Smooth muscle cell (in vitro differentiated cells): ENCODE data around the gene TRAF2. TPM values are rescaled to one million over a fixed set of nuclear protein-coding genes. Genes with fewer than 3 reads are reported as not detected.

ENCODE experiments used
- DNase-seq: peaks from one replicate; lab custom pipeline; 2025; ENCODE audit not compliant: unreplicated experiment; lab: John Stamatoyannopoulos, UW
- H2AFZ ChIP-seq: fragments of 200-600 bp; sonication (generic); 2 replicates; pipeline ENCODE4 v1.6.0; 2016; ENCODE audit warnings: antibody characterized with exemption, low read depth, mild to moderate bottlenecking
- H3F3A ChIP-seq: fragments of 200-600 bp; sonication (generic); 2 replicates; pipeline ENCODE4 v1.6.0; 2017; ENCODE audit warnings: antibody characterized with exemption, low read depth
- H3K27ac ChIP-seq: fragments of 200-600 bp; sonication (generic); 2 replicates; pipeline ENCODE4 v1.5.1; 2016; ENCODE audit warnings: low read depth, mild to moderate bottlenecking
- H3K27me3 ChIP-seq: fragments of 200-600 bp; sonication (generic); 2 replicates; pipeline ENCODE4 v1.6.1; 2016; ENCODE audit warnings: low read depth, mild to moderate bottlenecking
- H3K36me3 ChIP-seq: fragments of 200-600 bp; sonication (generic); 2 replicates; pipeline ENCODE4 v1.5.1; 2016; ENCODE audit warnings: low read depth
- H3K4me1 ChIP-seq: fragments of 200-600 bp; sonication (generic); 2 replicates; pipeline ENCODE4 v1.5.1; 2016; ENCODE audit warnings: low read depth
- H3K4me2 ChIP-seq: fragments of 200-600 bp; sonication (generic); 2 replicates; pipeline ENCODE4 v1.6.0; 2016; ENCODE audit warnings: mild to moderate bottlenecking
- H3K4me3 ChIP-seq: fragments of 200-600 bp; sonication (generic); 2 replicates; pipeline ENCODE4 v1.5.1; 2016; ENCODE audit warnings: mild to moderate bottlenecking
- H3K79me2 ChIP-seq: fragments of 200-600 bp; sonication (generic); 2 replicates; pipeline ENCODE4 v1.6.0; 2016; ENCODE audit warnings: low read depth, mild to moderate bottlenecking
- H3K9ac ChIP-seq: fragments of 200-600 bp; sonication (generic); 2 replicates; pipeline ENCODE4 v1.6.0; 2016; ENCODE audit warnings: low read depth
- H3K9me3 ChIP-seq: fragments of 200-600 bp; sonication (generic); replicated peaks from 2 replicates; pipeline ENCODE4 v1.5.1; 2016; ENCODE audit warnings: low read depth
- H4K20me1 ChIP-seq: fragments of 200-600 bp; sonication (generic); 2 replicates; pipeline ENCODE4 v1.6.0; 2016; ENCODE audit warnings: low read depth
- WGBS: methylation state at CpG from one replicate; pipeline ENCODE4 v1.1.7; 2016; ENCODE audit warnings: low lambda C conversion rate; 5-methylcytosine and 5-hydroxymethylcytosine counted together
- polyA plus RNA-seq: library from polyadenylated mRNA; unstranded; fragments of >200 nt; fragmentation: Nextera tagmentation; extraction: Ambion mirVana; gene quantifications from 2 replicates; pipeline ENCODE4 v1.2.1, GENCODE V29; 2016
- total RNA-seq: library from RNA; depleted of rRNA; stranded (reverse); fragments of >200 nt; gene quantifications from 2 replicates; pipeline ENCODE4 v1.2.3, GENCODE V29; 2014
- TF ChIP-seq, protein P1 (sequence below): fragments of 200-600 bp; sonication (generic); IDR thresholded peaks from 2 replicates; pipeline ENCODE4 v1.5.1; 2017; ENCODE audit warnings: borderline replicate concordance, mild to moderate bottlenecking, antibody characterized with exemption; ENCODE audit not compliant: insufficient read depth, poor library complexity, severe bottlenecking

The TRAF2 gene
- total and polyA plus RNA-seq, 2 experiments from 2014 or later, result 7.0 to 15.9 TPM

DNA sequence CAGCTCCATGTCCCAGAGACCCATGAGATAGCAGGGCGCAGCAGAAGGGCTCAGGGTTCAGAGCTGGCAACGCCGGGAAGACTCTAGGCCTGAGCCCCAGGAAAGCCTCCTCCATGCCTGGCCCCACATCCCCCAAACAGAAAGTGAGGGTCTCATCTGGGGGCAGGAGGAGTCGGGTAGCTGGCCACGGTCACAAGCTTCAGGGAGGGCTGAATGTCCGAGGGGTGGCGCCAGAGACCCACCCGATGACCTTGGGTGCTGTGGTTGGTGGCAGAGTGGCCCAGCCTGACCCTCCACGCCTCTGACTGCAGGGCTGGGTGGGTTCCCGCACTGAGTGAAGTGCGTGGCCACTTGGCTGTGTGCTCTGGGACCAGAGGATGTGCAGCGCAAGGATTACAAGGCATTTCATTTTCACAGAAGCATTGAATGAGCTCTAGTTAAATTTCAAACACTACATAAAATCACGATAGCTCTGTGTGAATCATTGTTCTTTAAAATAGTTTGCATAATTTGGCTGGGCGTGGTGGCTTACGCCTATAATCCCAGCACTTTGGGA, 61.7 kb downstream of the TRAF2 start:
- Histone ChIP-seq H3K4me1 (peaks cover 6% of the 10 kb centered on the region), H3K4me3 (no peak overlapping the region), H3K79me2 (peaks cover 11% of the 10 kb centered on the region), H2AFZ (no peak overlapping the region), H3K4me2 (no peak overlapping the region), H3K9ac (no peak overlapping the region), H4K20me1 (peaks cover 8% of the 10 kb centered on the region), H3F3A (no peaks in the 10 kb centered on the region), H3K27ac (no peak overlapping the region), H3K27me3 (no peaks in the 10 kb centered on the region), H3K9me3 (no peaks in the 10 kb centered on the region), H3K36me3 (no peaks in the 10 kb centered on the region)
- DNase-seq, result no peak
- 63% methylated on average over 14 of the region's 15 CpGs for WGBS
- TF ChIP-seq, protein P1, sequence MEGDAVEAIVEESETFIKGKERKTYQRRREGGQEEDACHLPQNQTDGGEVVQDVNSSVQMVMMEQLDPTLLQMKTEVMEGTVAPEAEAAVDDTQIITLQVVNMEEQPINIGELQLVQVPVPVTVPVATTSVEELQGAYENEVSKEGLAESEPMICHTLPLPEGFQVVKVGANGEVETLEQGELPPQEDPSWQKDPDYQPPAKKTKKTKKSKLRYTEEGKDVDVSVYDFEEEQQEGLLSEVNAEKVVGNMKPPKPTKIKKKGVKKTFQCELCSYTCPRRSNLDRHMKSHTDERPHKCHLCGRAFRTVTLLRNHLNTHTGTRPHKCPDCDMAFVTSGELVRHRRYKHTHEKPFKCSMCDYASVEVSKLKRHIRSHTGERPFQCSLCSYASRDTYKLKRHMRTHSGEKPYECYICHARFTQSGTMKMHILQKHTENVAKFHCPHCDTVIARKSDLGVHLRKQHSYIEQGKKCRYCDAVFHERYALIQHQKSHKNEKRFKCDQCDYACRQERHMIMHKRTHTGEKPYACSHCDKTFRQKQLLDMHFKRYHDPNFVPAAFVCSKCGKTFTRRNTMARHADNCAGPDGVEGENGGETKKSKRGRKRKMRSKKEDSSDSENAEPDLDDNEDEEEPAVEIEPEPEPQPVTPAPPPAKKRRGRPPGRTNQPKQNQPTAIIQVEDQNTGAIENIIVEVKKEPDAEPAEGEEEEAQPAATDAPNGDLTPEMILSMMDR, result peak; percentile 27

- Histone ChIP-seq H3K9ac (no peak overlapping the region), H3K4me3 (peak overlapping the region; percentile 47), H3F3A (no peaks in the 10 kb centered on the region), H3K36me3 (no peaks in the 10 kb centered on the region), H3K9me3 (no peaks in the 10 kb centered on the region), H3K4me1 (peaks cover 6% of the 10 kb centered on the region), H4K20me1 (no peaks in the 10 kb centered on the region), H3K79me2 (no peaks in the 10 kb centered on the region), H3K27ac (no peak overlapping the region), H2AFZ (no peak overlapping the region), H3K27me3 (no peaks in the 10 kb centered on the region), H3K4me2 (peak overlapping the region; percentile 85)
- TF ChIP-seq, protein P1, result no peak
- no peak for DNase-seq
- 38% methylated on average over 16 of the region's 22 CpGs for WGBS
Observed at GRCh38 chr9:136949239-136949816, 63.0 kb downstream of the TRAF2 start.

GRCh38 chr9:136949817-136950655, 63.7 kb downstream of the TRAF2 start:
- Histone ChIP-seq H3K36me3 (no peaks in the 10 kb centered on the region), H3K4me1 (peaks cover 6% of the 10 kb centered on the region), H3K9me3 (no peaks in the 10 kb centered on the region), H3K9ac (no peak overlapping the region), H3K27me3 (no peaks in the 10 kb centered on the region), H3K4me3 (peak overlapping the region; percentile 47), H4K20me1 (no peaks in the 10 kb centered on the region), H3K4me2 (peak overlapping the region; percentile 85), H2AFZ (no peak overlapping the region), H3F3A (no peaks in the 10 kb centered on the region), H3K27ac (no peak overlapping the region), H3K79me2 (no peaks in the 10 kb centered on the region)
- WGBS, result 11% methylated on average over 42 of the region's 63 CpGs
- DNase-seq, result peak; percentile 79
- TF ChIP-seq, protein P1, result no peak
